ENCODE measurements around the gene ARF1. TPM values are rescaled to one million over a fixed set of nuclear protein-coding genes. Genes with fewer than 3 reads are reported as not detected.
A peak's percentile ranks its signal among the peaks of the same experiment; 100 is the strongest.

The ARF1 gene
- total RNA-seq, 1 donor from 2014 or later, result 172 TPM

- ATAC-seq, result no peak
- no peak for DNase-seq (ENCODE audit: low spot score)
These were observed 1.8 kb downstream of the ARF1 start for GRCh38 chr1:228084325-228084724.

GRCh38 chr1:228084797-228085196, 2.3 kb downstream of the ARF1 start:
- ATAC-seq (no peak), DNase-seq (ENCODE audit: low spot score) (no peak)

GRCh38 chr1:228085287-228085951, 2.9 kb downstream of the ARF1 start:
- ATAC-seq (no peak), DNase-seq (ENCODE audit: low spot score) (no peak)

GRCh38 chr1:228087771-228088251, 5.3 kb downstream of the ARF1 start:
- DNase-seq (ENCODE audit: low spot score) (no peak), ATAC-seq (no peak)

GRCh38 chr1:228088586-228089498, 6.3 kb downstream of the ARF1 start:
- DNase-seq (ENCODE audit: low spot score) (no peak), ATAC-seq (no peak)

GRCh38 chr1:228089519-228090380, 7.2 kb downstream of the ARF1 start:
- ATAC-seq, result no peak

GRCh38 chr1:228090613-228091081, 8.1 kb downstream of the ARF1 start:
- no peak for DNase-seq (ENCODE audit: low spot score)

More at GRCh38 chr1:228089519-228090380, 7.2 kb downstream of the ARF1 start:
- DNase-seq (ENCODE audit: low spot score), result no peak

GRCh38 chr1:228091084-228091483, 8.6 kb downstream of the ARF1 start:
- ATAC-seq (no peak), DNase-seq (ENCODE audit: low spot score) (no peak)

More at GRCh38 chr1:228090613-228091081, 8.1 kb downstream of the ARF1 start:
- ATAC-seq, result peak; percentile 35

- DNase-seq (ENCODE audit: low spot score) (no peak), ATAC-seq (no peak)
These were observed 10.0 kb downstream of the ARF1 start for GRCh38 chr1:228092342-228093049.

GRCh38 chr1:228093050-228093906, 10.8 kb downstream of the ARF1 start:
- ATAC-seq, result no peak
- DNase-seq (ENCODE audit: low spot score), result no peak

GRCh38 chr1:228094432-228095016, 12.0 kb downstream of the ARF1 start:
- DNase-seq (ENCODE audit: low spot score), result no peak

GRCh38 chr1:228095161-228095560, 12.7 kb downstream of the ARF1 start:
- no peak for ATAC-seq
- DNase-seq (ENCODE audit: low spot score), result no peak

More at GRCh38 chr1:228094432-228095016, 12.0 kb downstream of the ARF1 start:
- ATAC-seq, result no peak

GRCh38 chr1:228095938-228096337, 13.4 kb downstream of the ARF1 start:
- ATAC-seq, result no peak
- no peak for DNase-seq (ENCODE audit: low spot score)

- no peak for ATAC-seq
- DNase-seq (ENCODE audit: low spot score), result peak; percentile 41
These were observed 14.2 kb downstream of the ARF1 start for GRCh38 chr1:228096416-228097332.

GRCh38 chr1:228097333-228098081, 15.0 kb downstream of the ARF1 start:
- ATAC-seq, result no peak

GRCh38 chr1:228098323-228098931, 15.9 kb downstream of the ARF1 start:
- ATAC-seq, result no peak
- DNase-seq (ENCODE audit: low spot score), result peak; percentile 42

More at GRCh38 chr1:228097333-228098081, 15.0 kb downstream of the ARF1 start:
- DNase-seq (ENCODE audit: low spot score), result no peak

Measured in left lobe of liver (tissue), 2 donors.